Lower leg skin (tissue), 3 donors: Measurements from ENCODE around the gene RERE.

Experiments used
- POLR2A ChIP-seq, 2 donors: fragments of 450-650 bp; IDR thresholded peaks; one replicate each; pipeline ENCODE4 v1.6.1; 2016 to 2017; ENCODE audit warnings: antibody characterized with exemption in 2 of 2, mild to moderate bottlenecking in 1 of 2, moderate library complexity in 1 of 2
- TF ChIP-seq, protein P1 (sequence below), 3 donors: fragments of 450-650 bp; IDR thresholded peaks; one replicate each; pipeline ENCODE4 v1.5.1; 2016; ENCODE audit warnings: antibody characterized with exemption in 3 of 3, mild to moderate bottlenecking in 3 of 3, moderate library complexity in 2 of 3

DNA sequence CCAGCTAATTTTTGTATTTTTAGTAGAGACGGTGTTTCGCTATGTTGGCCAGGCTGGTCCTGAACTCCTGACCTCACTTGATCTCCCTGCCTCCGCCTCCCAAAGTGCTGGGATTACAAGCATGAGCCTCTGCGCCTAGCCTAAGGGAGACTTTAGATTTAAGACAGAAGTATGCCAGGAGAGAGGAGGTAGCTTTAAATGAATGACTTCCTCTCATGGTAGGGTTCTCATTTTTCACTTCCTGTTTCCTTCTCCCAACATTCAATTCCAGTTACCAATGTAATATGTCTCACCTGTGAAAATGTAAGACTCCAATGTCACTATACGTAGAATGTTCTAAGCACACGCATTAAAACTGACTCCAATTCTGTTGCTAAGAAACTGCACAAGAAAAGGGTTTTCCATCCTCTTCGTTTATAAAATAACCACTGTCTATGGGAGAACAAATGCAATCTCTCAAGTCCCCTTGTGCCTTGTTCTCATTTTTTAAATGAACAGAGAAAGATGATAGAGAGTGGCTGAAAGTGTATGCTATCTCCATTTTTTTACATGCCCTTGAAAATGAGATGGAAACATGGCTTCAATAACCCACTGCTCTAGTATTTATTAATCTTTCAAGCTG is 359.6 kb downstream of the RERE start:
- TF ChIP-seq, protein P1, sequence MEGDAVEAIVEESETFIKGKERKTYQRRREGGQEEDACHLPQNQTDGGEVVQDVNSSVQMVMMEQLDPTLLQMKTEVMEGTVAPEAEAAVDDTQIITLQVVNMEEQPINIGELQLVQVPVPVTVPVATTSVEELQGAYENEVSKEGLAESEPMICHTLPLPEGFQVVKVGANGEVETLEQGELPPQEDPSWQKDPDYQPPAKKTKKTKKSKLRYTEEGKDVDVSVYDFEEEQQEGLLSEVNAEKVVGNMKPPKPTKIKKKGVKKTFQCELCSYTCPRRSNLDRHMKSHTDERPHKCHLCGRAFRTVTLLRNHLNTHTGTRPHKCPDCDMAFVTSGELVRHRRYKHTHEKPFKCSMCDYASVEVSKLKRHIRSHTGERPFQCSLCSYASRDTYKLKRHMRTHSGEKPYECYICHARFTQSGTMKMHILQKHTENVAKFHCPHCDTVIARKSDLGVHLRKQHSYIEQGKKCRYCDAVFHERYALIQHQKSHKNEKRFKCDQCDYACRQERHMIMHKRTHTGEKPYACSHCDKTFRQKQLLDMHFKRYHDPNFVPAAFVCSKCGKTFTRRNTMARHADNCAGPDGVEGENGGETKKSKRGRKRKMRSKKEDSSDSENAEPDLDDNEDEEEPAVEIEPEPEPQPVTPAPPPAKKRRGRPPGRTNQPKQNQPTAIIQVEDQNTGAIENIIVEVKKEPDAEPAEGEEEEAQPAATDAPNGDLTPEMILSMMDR (IDR thresholded peaks at IDR 0.05), result no peak
- no peak for TF ChIP-seq POLR2A (IDR thresholded peaks at IDR 0.05)
